ENCODE measurements around the gene IRX3.

DNA sequence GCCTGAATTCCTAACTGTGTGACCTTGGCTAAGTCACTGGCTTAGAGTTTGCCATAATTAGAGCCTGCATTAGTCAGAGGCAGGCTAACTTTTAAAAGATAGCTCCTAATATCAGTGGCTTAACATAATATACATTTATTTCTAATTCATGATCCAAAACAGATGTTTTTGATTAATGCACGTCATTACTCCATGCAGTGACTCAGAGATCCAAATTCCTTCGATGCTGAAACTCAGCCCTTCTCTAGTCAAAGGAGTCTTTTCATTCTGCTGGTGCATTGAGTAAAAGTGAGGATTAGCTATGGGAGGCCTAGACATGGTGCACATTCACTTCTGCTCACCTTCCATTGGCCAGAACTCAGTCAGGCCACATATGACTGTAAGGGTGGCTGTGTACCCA lies 49.8 kb downstream of the IRX3 start:
- TF ChIP-seq POLR2AphosphoS5 (IDR thresholded peaks at IDR 0.05) = no peak
- no peak for TF ChIP-seq POLR2A (IDR thresholded peaks at IDR 0.05)

Data from prostate gland (tissue), 1 donor.